CD4-positive, alpha-beta memory T cell (primary cell): Measurements from ENCODE around the gene TNFRSF19. TPM values are rescaled to one million over a fixed set of nuclear protein-coding genes. Genes with fewer than 3 reads are reported as not detected.
"Not testable (repeated sequence)": the region's sequence is repeated elsewhere in the genome, so short reads cannot be mapped to it uniquely, and the experiment has no call there.

ENCODE experiments used
- CTCF ChIA-PET: fragments of 350-600 bp; sonication (Branson Sonifier 250); formaldehyde crosslinking; loops from one replicate; lab custom pipeline; 2021; ENCODE audit warnings: inconsistent platforms; ENCODE audit not compliant: partially characterized antibody; lab: Charles Lee
- POLR2A ChIA-PET: fragments of 350-600 bp; sonication (Branson Sonifier 250); formaldehyde crosslinking; loops from one replicate; lab custom pipeline; 2021; ENCODE audit not compliant: partially characterized antibody; lab: Charles Lee
- DNase-seq, 5 donors: peaks; one replicate each; pipeline versions ENCODE4 v3.0.0 to v3.0.0-alpha.2; 2020 to 2022; ENCODE audit warnings: mixed read lengths in 1 of 5
- H3K27ac ChIP-seq: one replicate; pipeline ENCODE4 v1.7.0; 2013; ENCODE audit warnings: low read depth, low read length
- H3K27me3 ChIP-seq: 2 replicates; pipeline ENCODE4 v1.7.0; 2013; ENCODE audit warnings: mild to moderate bottlenecking, low read length, moderate library complexity; ENCODE audit not compliant: insufficient read depth
- H3K36me3 ChIP-seq: 2 replicates; pipeline ENCODE4 v1.7.0; 2013; ENCODE audit warnings: mild to moderate bottlenecking, low read length, moderate library complexity; ENCODE audit not compliant: insufficient read depth
- H3K4me1 ChIP-seq: 2 replicates; pipeline ENCODE4 v1.7.0; 2013; ENCODE audit warnings: mild to moderate bottlenecking, low read length, moderate library complexity; ENCODE audit not compliant: insufficient read depth
- H3K4me3 ChIP-seq, 2 donors: one replicate each; pipeline ENCODE4 v1.7.0; 2013; ENCODE audit warnings: low read length in 2 of 2, mild to moderate bottlenecking in 1 of 2
- H3K9me3 ChIP-seq, 2 donors: one replicate each; pipeline ENCODE4 v1.7.0; 2013; ENCODE audit warnings: low read length in 2 of 2, control low read depth in 1 of 2; ENCODE audit not compliant: control insufficient read depth in 1 of 2
- H3K27ac Mint-ChIP-seq, 7 donors: one replicate each; pipeline ENCODE4 v1.8.0; 2020 to 2021; ENCODE audit warnings: mixed read lengths in 7 of 7, mild to moderate bottlenecking in 6 of 7, inconsistent platforms in 3 of 7, moderate library complexity in 3 of 7
- H3K27me3 Mint-ChIP-seq, 2 donors: one replicate each; pipeline ENCODE4 v1.8.0; 2020 to 2021; ENCODE audit warnings: mixed read lengths in 2 of 2
- H3K36me3 Mint-ChIP-seq, 2 donors: one replicate each; pipeline ENCODE4 v1.8.0; 2020 to 2021; ENCODE audit warnings: mixed read lengths in 2 of 2, inconsistent platforms in 1 of 2, mild to moderate bottlenecking in 1 of 2
- H3K4me1 Mint-ChIP-seq, 4 donors: one replicate each; pipeline ENCODE4 v1.8.0; 2020 to 2021; ENCODE audit warnings: mixed read lengths in 4 of 4, mild to moderate bottlenecking in 1 of 4
- H3K4me3 Mint-ChIP-seq, 8 donors: one replicate each; pipeline ENCODE4 v1.8.0; 2020 to 2021; ENCODE audit warnings: mixed read lengths in 8 of 8, mild to moderate bottlenecking in 7 of 8, moderate library complexity in 6 of 8, inconsistent platforms in 3 of 8
- H3K9me3 Mint-ChIP-seq, 8 donors: one replicate each; pipeline ENCODE4 v1.8.0; 2020 to 2021; ENCODE audit warnings: mixed read lengths in 8 of 8, mild to moderate bottlenecking in 5 of 8, inconsistent platforms in 3 of 8, moderate library complexity in 1 of 8
- intact Hi-C: fragments of 100-400 bp; cut with micrococcal nuclease; formaldehyde crosslinking; loops from one replicate; pipeline ENCODE4 v1.15.1; 2023
- polyA plus RNA-seq, 2 donors: library from polyadenylated mRNA; unstranded; fragments of 300-500 nt; fragmentation: Illumina TruSeq; gene quantifications; one replicate each; pipeline ENCODE4 v1.2.3, GENCODE V29; 2021
- total RNA-seq, 2 experiments: library from RNA; stranded (reverse); gene quantifications; one replicate each; pipeline ENCODE4 v1.2.3, GENCODE V29; 2021

TNFRSF19 gene
- total and polyA plus RNA-seq, 4 experiments from 2014 or later: 0.27 TPM; not detected in 3

GRCh38 chr13:23671377-23671776, 101.2 kb downstream of the TNFRSF19 start:
- intact Hi-C loops: no loop called here
- POLR2A ChIA-PET: no interaction called here

GRCh38 chr13:23671897-23672296, 101.7 kb downstream of the TNFRSF19 start:
- intact Hi-C loops: no loop called here

More at GRCh38 chr13:23671377-23671776, 101.2 kb downstream of the TNFRSF19 start:
- H3K4me1 ChIP-seq: no peaks in the 10 kb centered on the region
- no peak overlapping the region for H3K4me3 ChIP-seq
- no peak for DNase-seq
- Mint-ChIP-seq H3K4me3 (no peak overlapping the region), H3K27me3 (peaks cover 8% of the 10 kb centered on the region in 2 donors), H3K4me1 (no peaks in the 10 kb centered on the region), H3K27ac (no peak overlapping the region), H3K36me3 (no peaks in the 10 kb centered on the region), H3K9me3 (no peaks in the 10 kb centered on the region)
- H3K9me3 ChIP-seq: no peaks in the 10 kb centered on the region
- no peak overlapping the region for H3K27ac ChIP-seq
- H3K36me3 ChIP-seq: no peaks in the 10 kb centered on the region
- peaks cover 5% of the 10 kb centered on the region for H3K27me3 ChIP-seq
- CTCF ChIA-PET: no interaction called here

GRCh38 chr13:23672616-23673015, 102.4 kb downstream of the TNFRSF19 start:
- no peak for DNase-seq
- H3K36me3 Mint-ChIP-seq: no peaks in the 10 kb centered on the region
- H3K27ac ChIP-seq: no peak overlapping the region
- POLR2A ChIA-PET: no interaction called here
- H3K9me3 Mint-ChIP-seq: no peaks in the 10 kb centered on the region
- H3K4me1 ChIP-seq: no peaks in the 10 kb centered on the region
- H3K4me3 Mint-ChIP-seq: no peak overlapping the region
- no peaks in the 10 kb centered on the region for H3K36me3 ChIP-seq
- H3K9me3 ChIP-seq: no peaks in the 10 kb centered on the region
- H3K27me3 Mint-ChIP-seq: peaks cover 4 to 11% of the 10 kb centered on the region in 2 donors
- no peaks in the 10 kb centered on the region for H3K4me1 Mint-ChIP-seq
- peaks cover 5% of the 10 kb centered on the region for H3K27me3 ChIP-seq
- CTCF ChIA-PET: no interaction called here
- H3K4me3 ChIP-seq: no peak overlapping the region
- H3K27ac Mint-ChIP-seq: no peak overlapping the region
- intact Hi-C loops: no loop called here

More at GRCh38 chr13:23671897-23672296, 101.7 kb downstream of the TNFRSF19 start:
- no peak for DNase-seq
- Histone ChIP-seq H3K9me3 (no peaks in the 10 kb centered on the region), H3K4me3 (no peak overlapping the region), H3K4me1 (no peaks in the 10 kb centered on the region), H3K36me3 (no peaks in the 10 kb centered on the region), H3K27ac (no peak overlapping the region), H3K27me3 (peaks cover 5% of the 10 kb centered on the region)
- H3K9me3 Mint-ChIP-seq: no peaks in the 10 kb centered on the region
- CTCF ChIA-PET: no interaction called here
- H3K4me1 Mint-ChIP-seq: no peaks in the 10 kb centered on the region
- no peak overlapping the region for H3K27ac Mint-ChIP-seq
- H3K4me3 Mint-ChIP-seq: no peak overlapping the region
- peaks cover 8% of the 10 kb centered on the region in 2 donors for H3K27me3 Mint-ChIP-seq
- POLR2A ChIA-PET: no interaction called here
- no peaks in the 10 kb centered on the region for H3K36me3 Mint-ChIP-seq

GRCh38 chr13:23673354-23673753, 103.1 kb downstream of the TNFRSF19 start:
- Histone ChIP-seq H3K9me3 (no peaks in the 10 kb centered on the region), H3K27me3 (peaks cover 5% of the 10 kb centered on the region), H3K4me3 (no peak overlapping the region), H3K36me3 (no peaks in the 10 kb centered on the region), H3K27ac (no peak overlapping the region), H3K4me1 (no peaks in the 10 kb centered on the region)
- POLR2A ChIA-PET: no interaction called here
- Mint-ChIP-seq H3K4me3 (no peak overlapping the region), H3K27me3 (peaks cover 4 to 11% of the 10 kb centered on the region in 2 donors), H3K4me1 (no peaks in the 10 kb centered on the region), H3K27ac (peak overlapping the region in 1 of 7 donors; percentile 8), H3K9me3 (no peaks in the 10 kb centered on the region), H3K36me3 (no peaks in the 10 kb centered on the region)
- intact Hi-C loops: no loop called here
- no peak for DNase-seq
- CTCF ChIA-PET: interaction anchor here (0.7 to 0.9 kb wide), 2 partner anchors 227 to 264 kb away, joined by 3 to 4 read pairs; no protein-coding TSS in a partner anchor

- Histone ChIP-seq H3K27me3 (peaks cover 5% of the 10 kb centered on the region), H3K9me3 (no peaks in the 10 kb centered on the region), H3K36me3 (no peaks in the 10 kb centered on the region), H3K4me1 (no peaks in the 10 kb centered on the region), H3K27ac (no peak overlapping the region), H3K4me3 (no peak overlapping the region)
- ChIA-PET CTCF (interaction anchor here (0.7 to 0.9 kb wide), 2 partner anchors 226 to 265 kb away, joined by 3 to 4 read pairs; no protein-coding TSS in a partner anchor), POLR2A (no interaction called here)
- Mint-ChIP-seq H3K27me3 (peaks cover 4 to 11% of the 10 kb centered on the region in 2 donors), H3K4me1 (no peaks in the 10 kb centered on the region), H3K9me3 (no peaks in the 10 kb centered on the region), H3K36me3 (no peaks in the 10 kb centered on the region), H3K27ac (no peak overlapping the region), H3K4me3 (no peak overlapping the region)
- DNase-seq: no peak
- intact Hi-C loops: no loop called here
Measured at GRCh38 chr13:23673867-23674605, 103.8 kb downstream of the TNFRSF19 start.

- H3K27ac Mint-ChIP-seq: no peak overlapping the region
Measured at GRCh38 chr13:23674795-23675640, 104.8 kb downstream of the TNFRSF19 start.

GRCh38 chr13:23677679-23678288, 107.6 kb downstream of the TNFRSF19 start:
- H3K36me3 Mint-ChIP-seq, H3K4me1 Mint-ChIP-seq, H3K4me1 ChIP-seq, H3K27ac Mint-ChIP-seq, H3K36me3 ChIP-seq, H3K4me3 Mint-ChIP-seq, intact Hi-C loops, H3K9me3 ChIP-seq, H3K4me3 ChIP-seq, H3K9me3 Mint-ChIP-seq, CTCF ChIA-PET, H3K27me3 Mint-ChIP-seq, DNase-seq, H3K27me3 ChIP-seq, H3K27ac ChIP-seq, POLR2A ChIA-PET: not testable (repeated sequence)

More at GRCh38 chr13:23674795-23675640, 104.8 kb downstream of the TNFRSF19 start:
- ChIA-PET POLR2A (no interaction called here), CTCF (no interaction called here)
- DNase-seq: no peak
- Mint-ChIP-seq H3K4me3 (no peak overlapping the region), H3K9me3 (no peaks in the 10 kb centered on the region), H3K4me1 (peaks cover 0 to 4% (median 1%) of the 10 kb centered on the region in 4 donors), H3K27me3 (peaks cover 3 to 7% of the 10 kb centered on the region in 2 donors), H3K36me3 (no peaks in the 10 kb centered on the region)
- Histone ChIP-seq H3K9me3 (no peaks in the 10 kb centered on the region), H3K4me3 (no peak overlapping the region), H3K27me3 (peaks cover 5% of the 10 kb centered on the region), H3K27ac (no peak overlapping the region), H3K4me1 (no peaks in the 10 kb centered on the region), H3K36me3 (no peaks in the 10 kb centered on the region)
- intact Hi-C loops: no loop called here
